Left renal pelvis (tissue), 4 donors: ENCODE data around the gene SPSB1. TPM values are rescaled to one million over a fixed set of nuclear protein-coding genes. Genes with fewer than 3 reads are reported as not detected.

Experiments
- DNase-seq, 4 donors: peaks; one replicate each; pipeline ENCODE4 v3.0.0-alpha.2; 2013; ENCODE audit warnings: low read depth in 4 of 4, low spot score in 3 of 4
- polyA plus RNA-seq, 4 donors: library from polyadenylated mRNA; unstranded; fragments of 120-200 nt; gene quantifications; one replicate each; pipeline ENCODE4 v1.2.1, GENCODE V29; 2013; ENCODE audit not compliant: insufficient read length in 4 of 4

Gene SPSB1
- polyA plus RNA-seq, 4 donors = 11.3 to 19.9 (median 12.1) TPM

- no peak for DNase-seq
Measured at GRCh38 chr1:9317591-9318417, 25.1 kb downstream of the SPSB1 start.

GRCh38 chr1:9319208-9319788, 26.6 kb downstream of the SPSB1 start:
- no peak for DNase-seq

- DNase-seq = no peak
Measured at GRCh38 chr1:9319789-9320519, 27.3 kb downstream of the SPSB1 start.

- no peak for DNase-seq
Measured at GRCh38 chr1:9320520-9321479, 28.1 kb downstream of the SPSB1 start.

- DNase-seq = no peak
Measured at GRCh38 chr1:9321480-9321849, 28.8 kb downstream of the SPSB1 start.

GRCh38 chr1:9321986-9322660, 29.4 kb downstream of the SPSB1 start:
- no peak for DNase-seq

- DNase-seq = no peak
Measured at GRCh38 chr1:9322661-9323244, 30.1 kb downstream of the SPSB1 start.

GRCh38 chr1:9324246-9325096, 31.8 kb downstream of the SPSB1 start:
- DNase-seq = no peak

- DNase-seq = no peak
Measured at GRCh38 chr1:9326596-9326995, 33.9 kb downstream of the SPSB1 start.

GRCh38 chr1:9328201-9328600, 35.5 kb downstream of the SPSB1 start:
- no peak for DNase-seq

- DNase-seq = no peak
Measured at GRCh38 chr1:9328715-9329114, 36.0 kb downstream of the SPSB1 start.

- no peak for DNase-seq
Measured at GRCh38 chr1:9331016-9331415, 38.3 kb downstream of the SPSB1 start.

- DNase-seq = no peak
Measured at GRCh38 chr1:9331558-9332346, 39.1 kb downstream of the SPSB1 start.

- DNase-seq = no peak
Measured at GRCh38 chr1:9332513-9333143, 39.9 kb downstream of the SPSB1 start.

GRCh38 chr1:9338397-9339246, 45.9 kb downstream of the SPSB1 start:
- DNase-seq = no peak

GRCh38 chr1:9340172-9340854, 47.6 kb downstream of the SPSB1 start:
- DNase-seq = no peak
